Peyer's patch (tissue), 4 donors: ENCODE data around the gene CD300LB.

Source experiments
- POLR2A ChIP-seq, 2 donors: fragments of 450-650 bp; IDR thresholded peaks; one replicate each; pipeline ENCODE4 v1.5.1; 2017; ENCODE audit warnings: antibody characterized with exemption in 2 of 2, mild to moderate bottlenecking in 2 of 2, moderate library complexity in 2 of 2
- TF ChIP-seq, protein P1 (sequence below), 6 experiments: fragments of 450-650 bp in 4 of 6; fragments of 200-600 bp in 2 of 6; sonication (generic) in 1 of 6; IDR thresholded peaks; one replicate each; pipeline ENCODE4 v1.5.1; 2017 to 2019; ENCODE audit warnings: antibody characterized with exemption in 6 of 6, mild to moderate bottlenecking in 3 of 6, moderate library complexity in 1 of 6

GRCh38 chr17:74571621-74572270 lies 40.5 kb upstream of the CD300LB start:
- TF ChIP-seq, protein P1, sequence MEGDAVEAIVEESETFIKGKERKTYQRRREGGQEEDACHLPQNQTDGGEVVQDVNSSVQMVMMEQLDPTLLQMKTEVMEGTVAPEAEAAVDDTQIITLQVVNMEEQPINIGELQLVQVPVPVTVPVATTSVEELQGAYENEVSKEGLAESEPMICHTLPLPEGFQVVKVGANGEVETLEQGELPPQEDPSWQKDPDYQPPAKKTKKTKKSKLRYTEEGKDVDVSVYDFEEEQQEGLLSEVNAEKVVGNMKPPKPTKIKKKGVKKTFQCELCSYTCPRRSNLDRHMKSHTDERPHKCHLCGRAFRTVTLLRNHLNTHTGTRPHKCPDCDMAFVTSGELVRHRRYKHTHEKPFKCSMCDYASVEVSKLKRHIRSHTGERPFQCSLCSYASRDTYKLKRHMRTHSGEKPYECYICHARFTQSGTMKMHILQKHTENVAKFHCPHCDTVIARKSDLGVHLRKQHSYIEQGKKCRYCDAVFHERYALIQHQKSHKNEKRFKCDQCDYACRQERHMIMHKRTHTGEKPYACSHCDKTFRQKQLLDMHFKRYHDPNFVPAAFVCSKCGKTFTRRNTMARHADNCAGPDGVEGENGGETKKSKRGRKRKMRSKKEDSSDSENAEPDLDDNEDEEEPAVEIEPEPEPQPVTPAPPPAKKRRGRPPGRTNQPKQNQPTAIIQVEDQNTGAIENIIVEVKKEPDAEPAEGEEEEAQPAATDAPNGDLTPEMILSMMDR (IDR thresholded peaks at IDR 0.05): no peak
- no peak for TF ChIP-seq POLR2A (IDR thresholded peaks at IDR 0.05)
